Measurements from ENCODE around the gene AUTS2. TPM values are rescaled to one million over a fixed set of nuclear protein-coding genes. Genes with fewer than 3 reads are reported as not detected.

AUTS2 gene
- polyA plus RNA-seq, 3 donors: 0.08 to 0.35 TPM; not detected in 1

DNA sequence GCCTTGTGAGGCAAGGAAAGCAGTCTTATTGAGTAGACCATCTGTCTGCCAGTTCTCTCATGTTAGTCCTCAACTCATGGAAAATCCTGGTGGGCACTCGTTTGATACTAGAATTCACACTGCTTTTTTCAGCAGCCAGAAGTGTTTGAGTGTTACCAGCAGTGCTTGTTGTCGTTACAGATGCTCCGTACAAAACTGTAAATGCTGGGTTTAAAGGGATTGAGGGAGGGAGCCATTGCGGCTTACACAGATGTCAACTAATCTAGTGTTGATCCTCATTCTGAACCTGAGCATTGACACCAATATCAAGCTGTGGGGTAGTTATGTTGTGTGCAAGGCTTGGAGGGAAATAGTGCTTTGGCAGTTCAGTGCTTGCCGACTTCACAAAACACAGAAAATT, 348.6 kb downstream of the AUTS2 start:
- Histone ChIP-seq H3K4me1 (ENCODE audit: control insufficient read depth in 1 of 2, insufficient read depth in 2 of 2, low read length in 2 of 2) (no peaks in the 10 kb centered on the region), H4K20me1 (ENCODE audit: insufficient read depth, low read length) (no peaks in the 10 kb centered on the region), H3K27me3 (ENCODE audit: control insufficient read depth in 2 of 2, insufficient read depth in 2 of 2, low read length in 2 of 2) (no peaks in the 10 kb centered on the region), H3K9ac (ENCODE audit: insufficient read depth, low read length, poor library complexity, severe bottlenecking) (no peak overlapping the region), H3K9me3 (replicated peaks in 1 of 2; ENCODE audit: control insufficient read depth in 1 of 2, insufficient read depth in 1 of 2, low read length in 2 of 2) (no peaks in the 10 kb centered on the region), H3K79me2 (ENCODE audit: insufficient read depth, low read length) (no peaks in the 10 kb centered on the region), H3K36me3 (replicated peaks in 1 of 2; ENCODE audit: control insufficient read depth in 1 of 2, insufficient read depth in 2 of 2, low read length in 2 of 2) (no peaks in the 10 kb centered on the region), H3K4me3 (replicated peaks in 1 of 3; ENCODE audit: low read depth in 2 of 3, low read length in 3 of 3) (no peak overlapping the region), H3K4me2 (replicated peaks; ENCODE audit: extremely low read depth, low read length, poor library complexity, severe bottlenecking) (no peak overlapping the region), H2AFZ (ENCODE audit: insufficient read depth, low read depth, low read length, poor library complexity, severe bottlenecking) (no peak overlapping the region), H3K27ac (ENCODE audit: low read depth in 1 of 2, low read length in 2 of 2) (no peak overlapping the region)
- Mint-ChIP-seq H3K27me3 (ENCODE audit: low read depth in 3 of 3) (no peaks in the 10 kb centered on the region), H3K36me3 (no peaks in the 10 kb centered on the region), H3K4me3 (no peak overlapping the region), H3K27ac (no peak overlapping the region), H3K9me3 (peaks cover 0 to 2% (median 0%) of the 10 kb centered on the region in 7 donors), H3K4me1 (no peaks in the 10 kb centered on the region)
- TF ChIP-seq CTCF (IDR thresholded peaks at IDR 0.05): no peak
- DNase-seq: no peak
- WGBS (ENCODE audit: insufficient coverage): 97% methylated on average over 5 of the region's 5 CpGs
- intact Hi-C loops (cut with micrococcal nuclease): no loop called here

DNA sequence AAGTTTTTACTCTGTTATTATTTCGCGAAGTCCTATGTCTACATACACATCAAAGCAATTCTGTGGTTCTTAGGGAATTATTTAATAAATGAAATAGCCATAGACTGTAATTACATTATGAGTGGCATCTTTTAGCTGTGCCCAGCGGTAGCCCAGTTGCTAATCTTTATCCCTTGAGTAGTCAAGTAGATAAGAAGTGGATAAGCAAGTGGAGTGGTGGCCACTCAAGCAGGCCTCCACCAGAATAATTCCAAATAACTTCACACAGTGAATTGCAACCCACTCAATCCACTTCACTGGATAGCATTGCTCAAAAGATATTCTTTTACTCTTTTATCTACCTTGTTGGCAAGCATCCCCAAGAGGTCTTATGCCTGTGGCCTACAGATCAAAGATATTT, 349.7 kb downstream of the AUTS2 start:
- WGBS (ENCODE audit: insufficient coverage): no CpG with 5 or more reads among the region's 3 CpGs
- Histone ChIP-seq H3K27me3 (ENCODE audit: control insufficient read depth in 2 of 2, insufficient read depth in 2 of 2, low read length in 2 of 2) (no peaks in the 10 kb centered on the region), H2AFZ (ENCODE audit: insufficient read depth, low read depth, low read length, poor library complexity, severe bottlenecking) (no peak overlapping the region), H3K4me3 (replicated peaks in 1 of 3; ENCODE audit: low read depth in 2 of 3, low read length in 3 of 3) (no peak overlapping the region), H3K79me2 (ENCODE audit: insufficient read depth, low read length) (no peaks in the 10 kb centered on the region), H3K36me3 (replicated peaks in 1 of 2; ENCODE audit: control insufficient read depth in 1 of 2, insufficient read depth in 2 of 2, low read length in 2 of 2) (no peaks in the 10 kb centered on the region), H4K20me1 (ENCODE audit: insufficient read depth, low read length) (no peaks in the 10 kb centered on the region), H3K4me2 (replicated peaks; ENCODE audit: extremely low read depth, low read length, poor library complexity, severe bottlenecking) (no peak overlapping the region), H3K9me3 (replicated peaks in 1 of 2; ENCODE audit: control insufficient read depth in 1 of 2, insufficient read depth in 1 of 2, low read length in 2 of 2) (no peaks in the 10 kb centered on the region), H3K4me1 (ENCODE audit: control insufficient read depth in 1 of 2, insufficient read depth in 2 of 2, low read length in 2 of 2) (no peaks in the 10 kb centered on the region), H3K27ac (ENCODE audit: low read depth in 1 of 2, low read length in 2 of 2) (no peak overlapping the region), H3K9ac (ENCODE audit: insufficient read depth, low read length, poor library complexity, severe bottlenecking) (no peak overlapping the region)
- Mint-ChIP-seq H3K36me3 (no peaks in the 10 kb centered on the region), H3K27ac (no peak overlapping the region), H3K9me3 (peaks cover 0 to 2% (median 0%) of the 10 kb centered on the region in 7 donors), H3K4me1 (peaks cover 2% of the 10 kb centered on the region), H3K4me3 (no peak overlapping the region), H3K27me3 (ENCODE audit: low read depth in 3 of 3) (no peaks in the 10 kb centered on the region)
- DNase-seq: no peak
- no peak for TF ChIP-seq CTCF (IDR thresholded peaks at IDR 0.05)
- intact Hi-C loops (cut with micrococcal nuclease): no loop called here

All from CD14-positive monocyte (primary cell).